ENCODE measurements around the gene SMG9. TPM values are rescaled to one million over a fixed set of nuclear protein-coding genes. Genes with fewer than 3 reads are reported as not detected.

Gene SMG9
- total RNA-seq, 4 donors from 2014 or later = 16.0 to 22.7 (median 21.1) TPM

- peak overlapping the region in 1 of 4 donors; percentile 31 for H3K27ac ChIP-seq
- intact Hi-C loops (cut with DNase I) = no loop called here
- WGBS, 2 donors = 65 to 88% methylated on average over 4 to 5 of the region's 5 CpGs
Measured at GRCh38 chr19:43773725-43774102, 19.0 kb upstream of the SMG9 start.

GRCh38 chr19:43769256-43769655 lies 14.5 kb upstream of the SMG9 start:
- H3K4me3 ChIP-seq = no peak overlapping the region
- no peaks in the 10 kb centered on the region for H3K36me3 ChIP-seq
- H3K27me3 ChIP-seq = no peaks in the 10 kb centered on the region
- no peak for TF ChIP-seq POLR2A (IDR thresholded peaks at IDR 0.05)
- no peak for TF ChIP-seq CTCF (IDR thresholded peaks at IDR 0.05)
- H3K9me3 ChIP-seq = no peaks in the 10 kb centered on the region
- intact Hi-C loops (cut with DNase I) = no loop called here
- DNase-seq = no peak
- no peak overlapping the region for H3K27ac ChIP-seq
- peaks cover 14 to 32% (median 20%) of the 10 kb centered on the region in 3 donors for H3K4me1 ChIP-seq
- 86% methylated on average over 9 to 10 of the region's 14 CpGs for WGBS, 2 donors

More at GRCh38 chr19:43773725-43774102, 19.0 kb upstream of the SMG9 start:
- no peaks in the 10 kb centered on the region for H3K27me3 ChIP-seq
- no peak for TF ChIP-seq POLR2A (IDR thresholded peaks at IDR 0.05)
- TF ChIP-seq CTCF (IDR thresholded peaks at IDR 0.05) = no peak
- no peaks in the 10 kb centered on the region for H3K36me3 ChIP-seq
- H3K4me1 ChIP-seq = peaks cover 7 to 46% (median 16%) of the 10 kb centered on the region in 3 donors
- H3K4me3 ChIP-seq = no peak overlapping the region
- DNase-seq = no peak
- H3K9me3 ChIP-seq = no peaks in the 10 kb centered on the region

- Histone ChIP-seq H3K27me3 (no peaks in the 10 kb centered on the region), H3K4me1 (peaks cover 17 to 34% (median 25%) of the 10 kb centered on the region in 3 donors), H3K4me3 (no peak overlapping the region), H3K9me3 (no peaks in the 10 kb centered on the region), H3K27ac (no peak overlapping the region), H3K36me3 (no peaks in the 10 kb centered on the region)
- TF ChIP-seq POLR2A (IDR thresholded peaks at IDR 0.05) (no peak), CTCF (IDR thresholded peaks at IDR 0.05) (no peak)
- DNase-seq = no peak
- WGBS, 2 donors = 67 to 84% methylated on average over 11 to 12 of the region's 15 CpGs
- intact Hi-C loops (cut with DNase I) = no loop called here
Measured at GRCh38 chr19:43768273-43769050, 13.7 kb upstream of the SMG9 start.

GRCh38 chr19:43767818-43768217 lies 13.1 kb upstream of the SMG9 start:
- Histone ChIP-seq H3K27me3 (no peaks in the 10 kb centered on the region), H3K27ac (peak overlapping the region in 1 of 4 donors; percentile 89), H3K36me3 (no peaks in the 10 kb centered on the region), H3K4me3 (no peak overlapping the region), H3K9me3 (no peaks in the 10 kb centered on the region), H3K4me1 (peaks cover 17 to 40% (median 29%) of the 10 kb centered on the region in 3 donors)
- intact Hi-C loops (cut with DNase I) = no loop called here
- TF ChIP-seq POLR2A (IDR thresholded peaks at IDR 0.05) (no peak), CTCF (IDR thresholded peaks at IDR 0.05) (no peak)
- 50 to 78% methylated on average over 1 of the region's 1 CpG for WGBS, 2 donors
- DNase-seq = no peak

GRCh38 chr19:43767316-43767715 lies 12.6 kb upstream of the SMG9 start:
- Histone ChIP-seq H3K9me3 (no peaks in the 10 kb centered on the region), H3K4me3 (no peak overlapping the region), H3K27ac (peak overlapping the region in 1 of 4 donors; percentile 89), H3K27me3 (no peaks in the 10 kb centered on the region), H3K4me1 (peaks cover 17 to 43% (median 29%) of the 10 kb centered on the region in 3 donors), H3K36me3 (no peaks in the 10 kb centered on the region)
- TF ChIP-seq CTCF (IDR thresholded peaks at IDR 0.05) = no peak
- no peak for TF ChIP-seq POLR2A (IDR thresholded peaks at IDR 0.05)
- WGBS, 2 donors = 35 to 54% methylated on average over 4 to 7 of the region's 7 CpGs
- intact Hi-C loops (cut with DNase I) = no loop called here
- no peak for DNase-seq

All from esophagus squamous epithelium (tissue), 5 donors.